SH-SY5Y (cell line): Measurements from ENCODE around the gene CCNF.

Experiments used
- GATA2 ChIP-seq: IDR thresholded peaks from 2 replicates; pipeline ENCODE4 v1.6.1; 2011; ENCODE audit warnings: mild to moderate bottlenecking, low read depth, low read length
- GATA3 ChIP-seq: IDR thresholded peaks from 2 replicates; pipeline ENCODE4 v1.6.1; 2011; ENCODE audit warnings: low read depth, mild to moderate bottlenecking, low read length, moderate library complexity

DNA sequence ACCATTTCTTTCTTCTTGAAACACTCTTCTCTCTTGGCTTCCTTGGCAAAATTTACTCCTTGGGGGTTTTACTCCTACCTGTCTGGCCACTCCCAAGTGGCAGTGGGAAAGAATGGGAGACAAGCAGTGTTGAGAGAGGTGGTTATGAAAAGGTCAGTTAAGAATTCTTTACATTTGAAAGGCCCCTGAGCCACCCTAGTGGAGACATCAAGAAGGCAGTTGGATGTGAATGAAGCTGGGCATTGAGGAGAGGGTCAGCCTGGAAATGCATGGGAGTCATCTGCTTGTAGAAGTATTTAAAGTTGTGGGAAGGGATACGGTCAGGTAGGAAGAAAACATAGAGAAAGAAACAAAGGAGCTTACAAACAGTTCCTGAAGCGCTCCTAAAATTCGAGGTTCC, 42.3 kb upstream of the CCNF start:
- TF ChIP-seq GATA3: no peak
- no peak for TF ChIP-seq GATA2
